GM18505 (cell line): ENCODE measurements around the gene ZBTB7C.

Experiments used
- ATAC-seq: cut with Tn5 transposase; IDR thresholded peaks from one replicate; pipeline ENCODE4 v1.9.1; 2021; ENCODE audit not compliant: unreplicated experiment
- POLR2A ChIP-seq: IDR thresholded peaks from 4 replicates; pipeline ENCODE4 v1.6.1; 2011; ENCODE audit warnings: borderline replicate concordance; ENCODE audit not compliant: insufficient read depth, insufficient read length; ENCODE audit errors: extremely low read depth

Gene ZBTB7C

GRCh38 chr18:48068916-48069445 is 340.2 kb downstream of the ZBTB7C start:
- no peak for TF ChIP-seq POLR2A
- ATAC-seq: no peak

GRCh38 chr18:48066225-48066652 is 342.9 kb downstream of the ZBTB7C start:
- no peak for TF ChIP-seq POLR2A
- ATAC-seq: no peak

DNA sequence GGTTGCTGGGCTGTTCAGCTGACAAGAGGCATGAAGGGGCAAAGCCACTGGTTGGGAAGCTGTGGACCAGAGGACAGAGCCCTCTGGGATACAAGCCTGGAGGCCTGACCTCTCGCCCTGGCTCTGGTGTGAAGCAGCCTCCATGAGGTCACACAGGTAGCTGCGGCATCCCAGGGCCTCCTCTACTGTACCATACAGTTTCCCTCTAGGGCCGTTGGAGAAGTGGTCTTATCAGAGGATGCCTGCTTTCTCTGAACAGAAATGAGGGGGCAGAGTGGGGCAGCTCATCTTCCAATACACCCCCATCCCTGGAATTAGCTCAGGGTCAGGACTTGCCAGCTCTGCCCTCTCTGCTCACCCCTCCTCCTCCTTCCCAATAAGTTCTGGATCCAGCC is 343.6 kb downstream of the ZBTB7C start:
- no peak for TF ChIP-seq POLR2A
- no peak for ATAC-seq

DNA sequence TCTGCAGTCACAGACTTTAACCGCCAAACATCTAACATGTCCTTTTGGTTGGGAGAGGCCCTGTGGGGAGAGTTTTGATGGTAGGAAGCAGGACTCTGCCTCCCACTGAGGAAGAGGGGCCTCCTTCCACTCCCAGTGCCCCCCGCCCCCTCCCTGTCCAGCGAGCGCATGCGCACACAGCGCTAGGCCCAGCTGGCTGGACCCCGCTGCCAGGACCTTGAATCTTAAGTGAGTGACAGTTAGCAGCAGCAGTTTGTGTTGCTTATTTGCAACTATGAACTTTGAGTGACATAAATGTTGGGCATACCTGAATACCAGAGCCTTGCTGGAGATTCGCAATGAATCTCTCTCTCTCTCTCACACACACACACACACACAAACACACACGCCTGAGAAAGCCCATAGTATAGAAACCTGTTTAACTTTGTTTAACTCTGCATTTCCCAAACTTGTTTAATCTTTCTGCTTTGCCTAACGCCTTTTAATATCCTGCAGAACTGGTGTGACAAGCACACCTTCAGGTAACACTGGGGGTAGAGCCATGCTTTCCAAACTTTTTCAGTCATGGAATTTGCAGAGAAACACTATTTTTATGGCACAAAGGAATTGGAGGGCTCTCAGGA is 344.1 kb downstream of the ZBTB7C start:
- no peak for ATAC-seq
- no peak for TF ChIP-seq POLR2A

GRCh38 chr18:48061781-48062570 is 347.2 kb downstream of the ZBTB7C start:
- ATAC-seq: no peak
- no peak for TF ChIP-seq POLR2A

- no peak for TF ChIP-seq POLR2A
- no peak for ATAC-seq
These were observed 348.2 kb downstream of the ZBTB7C start for GRCh38 chr18:48060970-48061369.

DNA sequence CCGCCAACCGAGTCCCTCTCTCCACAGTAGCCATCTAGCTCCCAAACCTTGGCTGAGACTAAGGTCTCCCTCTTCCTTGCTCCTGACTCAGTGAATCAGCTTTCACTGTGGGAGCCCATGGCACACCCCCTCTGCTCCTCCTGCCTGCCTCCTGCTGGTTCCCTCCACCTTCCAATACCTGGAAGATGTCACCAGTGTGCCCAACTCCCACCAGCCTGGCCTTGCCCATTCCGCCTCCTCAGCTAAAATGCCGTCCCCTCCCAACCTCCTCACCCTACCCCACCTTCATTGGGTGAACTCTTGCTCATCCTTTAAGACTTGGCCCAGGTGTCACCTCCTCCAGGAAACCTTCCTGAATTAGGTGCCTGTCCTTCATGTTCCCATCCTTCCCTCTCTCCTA is 348.8 kb downstream of the ZBTB7C start:
- TF ChIP-seq POLR2A: no peak
- ATAC-seq: no peak

GRCh38 chr18:48059455-48060010 is 349.6 kb downstream of the ZBTB7C start:
- ATAC-seq: no peak

DNA sequence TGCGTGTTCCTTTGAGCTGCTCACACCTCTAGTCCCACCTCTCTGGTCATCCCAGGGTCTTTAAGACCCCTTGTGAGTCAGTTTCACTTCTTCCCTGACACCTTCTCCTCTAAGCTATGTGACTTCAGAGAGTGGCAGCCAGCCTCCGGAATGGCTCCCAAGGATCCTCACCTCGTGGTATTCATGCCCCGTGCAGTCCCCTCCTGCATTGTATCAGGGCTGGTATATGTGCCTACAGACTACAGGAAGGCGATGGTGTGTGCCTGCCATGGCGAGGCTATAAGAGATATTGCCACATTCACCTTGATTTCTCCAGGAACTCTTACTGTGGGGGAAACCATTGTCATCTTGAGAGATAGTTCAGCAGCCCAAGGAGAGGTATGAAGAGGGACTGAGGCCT is 350.7 kb downstream of the ZBTB7C start:
- TF ChIP-seq POLR2A: no peak
- ATAC-seq: no peak

More at GRCh38 chr18:48059455-48060010, 349.6 kb downstream of the ZBTB7C start:
- TF ChIP-seq POLR2A: no peak

GRCh38 chr18:48057018-48057417 is 352.2 kb downstream of the ZBTB7C start:
- TF ChIP-seq POLR2A: no peak
- ATAC-seq: no peak

- no peak for ATAC-seq
- no peak for TF ChIP-seq POLR2A
These were observed 353.8 kb downstream of the ZBTB7C start for GRCh38 chr18:48055351-48055750.

- no peak for TF ChIP-seq POLR2A
- ATAC-seq: no peak
These were observed 355.0 kb downstream of the ZBTB7C start for GRCh38 chr18:48053881-48054816.

DNA sequence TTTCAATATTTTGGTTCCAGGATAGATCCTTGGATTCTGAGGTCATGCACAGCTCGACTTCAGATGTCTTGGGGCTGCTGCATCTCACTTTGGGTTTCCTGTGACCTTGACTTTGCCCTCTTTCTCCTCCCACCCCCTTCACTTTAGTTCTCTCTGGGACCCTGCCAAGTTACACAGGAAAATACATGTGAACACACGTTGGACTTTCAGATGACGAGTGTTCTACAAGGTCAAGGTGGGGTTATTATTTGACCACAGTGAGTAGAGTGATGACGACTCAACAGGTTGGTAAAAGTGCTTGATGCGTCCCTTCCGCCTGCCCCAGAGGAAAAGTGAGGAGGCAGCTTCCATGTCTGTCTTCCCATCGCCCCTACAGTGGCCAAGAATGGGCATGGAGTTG is 356.3 kb downstream of the ZBTB7C start:
- no peak for ATAC-seq
- TF ChIP-seq POLR2A: no peak

DNA sequence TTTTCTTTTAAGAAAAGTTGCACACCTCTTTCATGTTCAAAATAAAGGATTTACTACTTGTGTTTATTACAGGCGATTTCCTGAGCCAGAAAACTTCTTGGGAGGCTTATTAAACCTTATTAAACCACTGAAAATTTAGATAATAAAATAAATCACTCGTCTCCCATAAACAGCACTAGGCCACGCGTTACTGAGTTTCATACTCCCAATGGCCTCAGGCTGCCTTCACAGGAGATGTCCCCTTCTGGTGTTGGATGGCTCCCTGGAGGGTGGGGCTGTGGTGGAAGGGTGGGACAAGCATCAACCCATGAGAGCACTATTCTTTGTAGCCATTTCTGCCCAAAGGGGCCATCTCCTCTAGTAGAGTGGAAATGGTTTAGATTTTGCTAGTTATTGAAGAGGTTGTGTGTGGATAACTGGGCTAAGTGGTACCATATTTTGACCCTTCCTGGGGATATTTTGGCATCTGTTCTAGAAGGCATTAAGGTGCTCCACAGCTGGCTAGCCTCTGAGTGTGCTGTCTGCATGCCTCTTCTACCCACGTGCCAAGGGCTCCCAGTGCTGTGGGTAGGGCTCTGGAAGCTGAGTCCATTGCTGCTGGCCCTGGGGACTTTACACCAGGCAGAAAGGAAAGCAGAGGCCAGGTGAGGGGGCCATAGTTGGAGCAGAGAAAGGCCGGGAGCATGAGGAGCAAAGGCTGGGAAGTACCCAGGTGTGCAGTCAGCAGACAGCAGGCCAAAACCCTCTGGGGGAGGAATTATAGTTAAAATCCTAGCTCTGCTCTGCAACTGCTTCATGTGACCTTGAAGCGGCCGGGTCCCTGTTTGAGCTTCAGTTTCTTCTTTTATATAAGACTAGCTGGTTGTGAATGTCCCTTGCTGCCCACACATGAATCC is 357.0 kb downstream of the ZBTB7C start:
- ATAC-seq: no peak
- TF ChIP-seq POLR2A: no peak
